HG02885 (cell line): Measurements from ENCODE around the gene ABCA2.
A peak's percentile ranks its signal among the peaks of the same experiment; 100 is the strongest.
"Not testable (repeated sequence)": the region's sequence is repeated elsewhere in the genome, so short reads cannot be mapped to it uniquely, and the experiment has no call there.

Experiments used
- ATAC-seq: cut with Tn5 transposase; IDR thresholded peaks from one replicate; pipeline ENCODE4 v1.9.1; 2021; ENCODE audit warnings: mild to moderate bottlenecking; ENCODE audit not compliant: unreplicated experiment, poor library complexity

Gene ABCA2

DNA sequence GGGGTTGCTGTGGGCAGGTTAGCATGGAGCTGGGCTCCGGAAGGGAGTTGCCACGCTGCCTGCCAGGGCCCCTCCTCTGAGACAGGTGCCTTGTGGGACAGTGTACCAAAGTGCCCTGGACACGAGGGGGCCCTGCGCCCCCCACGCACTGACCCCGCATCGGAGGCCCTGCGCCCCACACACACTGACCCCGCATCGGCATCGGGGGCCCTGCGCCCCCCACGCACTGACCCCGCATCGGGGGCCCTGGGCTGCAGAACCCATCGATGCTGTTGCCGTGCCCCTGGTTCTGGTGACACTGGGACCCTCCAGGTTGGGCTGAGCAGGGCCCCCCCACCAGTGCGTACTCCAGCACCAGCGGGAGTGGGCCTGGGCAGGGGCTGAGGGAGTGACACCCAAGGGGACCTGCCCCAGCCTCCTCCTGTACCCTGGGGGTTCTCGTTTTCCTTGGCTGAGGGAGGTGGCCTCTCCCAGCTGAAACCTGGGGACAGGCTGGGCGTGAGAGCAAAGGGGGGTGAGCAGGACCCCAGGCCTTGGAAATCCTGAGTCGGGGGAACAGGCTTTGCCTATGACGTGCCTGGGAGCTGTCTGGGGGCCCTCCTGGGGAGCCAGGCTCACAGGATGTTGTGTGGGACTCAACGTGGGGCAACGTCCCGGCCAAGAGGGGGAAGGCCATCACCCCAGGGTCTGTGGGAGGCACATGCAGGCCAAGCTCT lies 35.4 kb upstream of the ABCA2 start:
- ATAC-seq, result no peak

DNA sequence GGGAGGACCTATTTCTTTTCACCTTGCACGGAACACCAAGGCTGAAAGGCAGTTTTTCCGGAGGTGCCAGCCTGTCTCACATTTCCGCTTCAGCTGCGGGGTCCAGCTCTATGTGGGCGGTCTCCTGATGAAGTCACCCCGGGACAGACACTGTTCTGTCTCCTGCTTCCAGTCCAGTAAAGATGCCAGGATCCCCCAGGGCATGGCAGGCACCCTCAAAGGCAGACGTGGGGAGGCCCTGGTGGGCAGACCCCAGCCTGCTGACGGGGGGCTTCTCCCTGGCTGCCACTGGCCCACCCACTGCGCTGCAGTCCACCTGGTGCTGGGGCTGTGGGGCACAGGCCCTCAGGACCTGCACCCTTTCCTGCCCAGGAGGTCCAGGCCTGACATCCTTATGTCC lies 34.8 kb upstream of the ABCA2 start:
- not testable (repeated sequence) for ATAC-seq

DNA sequence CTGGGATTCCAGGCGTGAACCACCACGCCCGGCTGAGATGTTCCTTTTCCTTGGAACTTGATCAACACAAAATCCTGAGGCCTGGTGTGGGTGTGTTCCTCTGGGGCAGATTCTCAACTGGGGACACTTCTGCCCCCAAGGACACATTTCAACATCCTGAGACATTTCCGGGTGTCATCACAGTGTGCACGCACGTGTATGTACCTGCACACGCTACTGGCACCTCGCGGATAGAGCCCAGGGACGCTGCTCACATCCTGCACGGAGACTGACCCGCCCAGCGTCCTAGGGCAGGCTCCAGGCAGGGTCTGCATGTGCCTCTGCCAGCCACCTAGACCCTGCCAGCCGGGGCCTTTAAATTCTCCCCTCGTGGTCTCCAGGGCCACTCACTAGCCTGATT lies 34.3 kb upstream of the ABCA2 start:
- ATAC-seq, result no peak

GRCh38 chr9:137058521-137059234 lies 30.6 kb upstream of the ABCA2 start:
- no peak for ATAC-seq

DNA sequence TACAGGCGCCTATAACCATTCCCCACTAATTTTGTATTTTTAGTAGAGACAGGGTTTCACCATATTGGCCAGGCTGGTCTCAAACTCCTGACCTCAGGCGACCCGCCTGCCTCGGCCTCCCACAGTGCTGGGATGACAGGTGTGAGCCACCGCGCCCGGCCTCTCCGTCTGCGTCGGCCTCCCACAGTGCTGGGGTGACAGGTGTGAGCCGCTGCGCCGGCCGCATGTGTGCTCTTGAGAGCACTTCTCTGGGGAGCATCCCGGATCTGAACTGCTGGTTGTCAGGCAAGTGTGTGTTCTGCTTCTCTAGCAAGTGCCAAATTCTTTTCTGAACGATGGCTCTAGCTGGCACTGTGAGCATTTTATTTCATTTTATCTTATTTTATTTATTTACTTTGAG lies 29.5 kb upstream of the ABCA2 start:
- no peak for ATAC-seq

- no peak for ATAC-seq
Observed at GRCh38 chr9:137056739-137057415, 28.8 kb upstream of the ABCA2 start.

DNA sequence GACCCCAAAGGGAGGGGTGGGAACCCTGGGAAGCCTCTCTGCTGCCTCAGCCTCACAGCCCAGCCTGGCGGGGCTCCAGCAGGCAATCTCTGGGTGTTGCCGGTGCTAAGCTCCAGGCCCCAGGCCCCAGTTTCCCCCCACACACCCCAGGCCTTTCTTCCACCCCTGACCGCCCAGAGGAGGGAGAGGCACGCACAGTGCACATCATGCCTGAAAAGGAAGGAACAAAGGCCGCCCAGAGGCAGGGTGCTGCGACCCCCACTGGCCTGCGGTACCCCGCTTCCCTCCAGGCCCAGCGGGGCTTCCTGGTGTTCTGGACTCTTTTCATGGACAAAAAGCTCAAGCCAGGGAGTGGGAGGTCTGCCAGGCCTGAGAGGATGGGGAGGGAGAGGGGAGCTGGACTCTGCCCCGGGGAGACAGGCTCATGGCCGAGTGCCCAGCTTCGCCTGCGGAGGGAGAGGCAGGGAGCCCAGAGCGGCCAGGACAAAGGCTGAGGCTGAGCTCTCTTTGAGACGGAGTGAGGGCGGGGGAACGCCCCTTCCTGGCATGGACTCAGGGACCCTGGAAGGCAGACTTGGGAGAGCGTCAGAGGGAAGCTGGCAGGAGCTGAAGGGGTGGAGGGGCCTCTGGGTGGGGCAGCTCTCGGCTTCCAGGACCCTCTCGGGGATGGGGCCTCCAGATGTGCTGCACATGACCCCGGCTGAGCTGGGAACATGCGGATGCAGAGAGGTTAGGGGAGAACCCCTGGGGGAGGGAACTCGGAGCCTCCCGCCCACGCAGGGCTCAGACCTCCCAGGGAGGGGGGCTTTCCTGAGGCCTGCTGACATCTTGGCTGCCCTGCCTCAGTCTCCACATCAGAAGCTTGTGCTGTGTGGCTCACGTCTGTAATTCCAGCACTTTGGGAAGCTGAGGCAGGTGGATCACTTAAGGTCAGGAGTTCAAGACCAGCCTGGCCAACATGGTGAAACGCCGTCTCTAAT lies 27.6 kb upstream of the ABCA2 start:
- ATAC-seq, result no peak

DNA sequence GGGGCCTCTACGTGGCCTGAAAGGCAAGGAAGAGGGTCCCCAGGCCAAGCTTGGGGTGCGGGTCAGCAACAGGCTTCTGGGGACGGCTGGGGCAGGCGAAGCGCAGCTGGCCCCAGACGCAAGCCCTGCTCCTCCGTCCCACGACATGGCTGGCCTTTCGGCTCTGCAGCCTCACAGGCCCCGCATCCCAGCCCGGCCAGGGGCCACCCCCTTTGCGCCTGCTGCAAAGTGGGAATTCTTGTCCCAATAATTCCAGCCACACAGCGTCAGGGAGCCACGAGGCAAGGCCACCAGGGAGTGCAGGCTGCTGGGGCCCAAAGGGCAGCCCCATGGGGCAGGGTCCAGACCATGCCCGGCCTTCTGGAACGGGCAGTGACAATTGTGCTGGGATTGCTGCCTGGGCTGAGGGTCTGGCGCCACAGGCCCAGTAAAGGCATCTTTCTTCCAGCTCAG lies 26.9 kb upstream of the ABCA2 start:
- ATAC-seq, result no peak

DNA sequence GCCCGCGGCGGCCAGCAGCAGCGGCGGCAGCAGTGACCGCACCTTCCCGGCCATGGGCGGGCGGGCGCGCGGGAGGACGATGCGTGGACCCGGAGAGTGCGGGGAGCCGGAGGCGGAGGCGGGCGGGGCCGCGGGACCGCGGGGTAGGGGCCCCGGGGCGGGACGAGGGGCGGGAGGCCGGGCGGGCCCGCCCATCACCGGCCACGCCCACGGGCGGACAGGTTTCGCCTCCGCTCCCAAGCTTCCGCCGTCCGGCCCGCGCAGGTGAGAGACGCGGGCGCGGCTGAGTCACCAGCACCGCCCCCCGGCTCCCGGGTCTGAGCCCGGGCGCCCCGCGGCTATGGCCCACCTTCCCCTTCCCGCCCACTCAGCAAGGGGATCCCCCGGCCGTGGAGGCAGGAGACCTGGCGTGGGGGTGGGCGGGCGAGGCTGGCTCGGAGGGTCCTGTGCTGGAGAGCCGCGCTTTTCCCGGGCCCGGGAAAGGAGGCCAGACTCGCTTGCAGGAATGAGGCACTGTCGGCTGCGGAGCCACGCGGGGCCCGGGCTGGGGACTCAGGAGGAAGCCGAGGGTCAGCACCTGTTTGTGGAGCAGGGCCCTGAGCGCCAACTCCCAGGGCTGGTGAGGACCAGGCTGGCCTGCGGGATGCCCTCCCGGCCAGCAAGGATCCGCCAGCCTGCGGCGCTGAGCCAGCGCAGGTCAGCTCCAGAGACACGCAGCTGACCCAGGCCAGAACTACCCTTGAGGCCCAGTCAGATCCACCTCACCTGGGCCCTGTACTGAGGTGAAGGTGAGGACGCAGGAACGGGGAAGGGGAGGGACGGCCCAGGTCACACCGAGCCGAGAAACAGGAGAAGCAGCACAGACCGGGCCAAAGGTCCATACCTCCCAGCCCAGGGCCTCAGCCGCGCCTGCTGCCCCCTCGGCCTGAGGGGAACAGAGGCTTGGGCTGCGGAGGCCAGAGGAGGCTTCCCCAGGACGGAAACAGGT lies 26.2 kb upstream of the ABCA2 start, which contains the start of gene ENTPD2:
Gene ENTPD2, minus strand, starts transcription at position 118 of the 988 bp plus-strand sequence. Its CDS starts 64 bp downstream, at position 54.
- ATAC-seq, result no peak

- no peak for ATAC-seq
Observed at GRCh38 chr9:137052998-137053943, 25.2 kb upstream of the ABCA2 start.

GRCh38 chr9:137052293-137052692 lies 24.3 kb upstream of the ABCA2 start:
- no peak for ATAC-seq

DNA sequence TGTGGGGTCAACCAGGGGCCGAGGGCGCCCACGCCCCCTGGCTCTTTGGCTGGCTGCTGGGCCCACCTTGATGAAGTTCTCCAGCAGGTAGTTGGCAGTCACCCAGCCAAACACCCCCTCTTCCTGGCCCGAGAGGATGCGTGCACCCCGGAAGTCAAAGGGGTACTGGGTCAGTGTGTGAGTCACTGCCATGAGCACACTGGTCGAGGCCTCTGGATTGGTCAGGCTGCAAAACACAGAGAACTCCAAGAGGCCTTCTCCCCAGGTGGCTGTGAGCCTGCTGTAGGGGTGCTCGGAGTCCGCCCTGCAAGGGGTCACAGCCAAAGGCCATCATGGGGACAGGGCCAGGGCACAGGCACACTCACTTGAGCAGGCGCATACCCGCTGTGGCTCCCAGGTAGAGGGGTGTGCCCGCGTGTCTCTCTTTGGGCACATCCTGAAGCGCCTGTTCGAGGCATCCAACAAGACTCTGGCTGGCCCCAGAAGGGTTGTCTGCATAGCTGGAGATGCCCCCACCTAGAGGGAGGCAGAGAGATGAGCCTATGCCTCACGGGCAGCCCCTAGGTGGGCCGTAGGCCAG lies 23.2 kb upstream of the ABCA2 start:
- no peak for ATAC-seq

DNA sequence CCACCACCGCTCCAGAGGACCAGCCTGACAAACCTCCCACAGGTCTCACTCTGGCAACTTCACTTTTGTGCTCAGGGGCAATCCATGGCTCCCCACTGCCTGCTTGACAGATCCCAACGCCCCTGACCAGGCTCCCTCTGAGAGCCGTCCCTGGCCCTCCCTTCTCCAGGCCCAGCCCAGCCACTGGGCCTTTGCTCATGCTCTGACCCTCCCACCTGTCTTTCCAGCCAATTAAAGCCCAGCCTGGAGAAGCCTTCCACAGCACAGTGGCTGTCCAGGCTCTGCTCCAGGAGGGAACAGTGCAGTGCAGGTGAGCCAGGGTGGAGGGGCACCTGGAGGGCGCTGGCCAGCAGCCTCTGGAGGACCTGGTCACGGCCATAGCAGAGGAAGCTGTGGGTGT lies 22.5 kb upstream of the ABCA2 start:
- ATAC-seq, result no peak

DNA sequence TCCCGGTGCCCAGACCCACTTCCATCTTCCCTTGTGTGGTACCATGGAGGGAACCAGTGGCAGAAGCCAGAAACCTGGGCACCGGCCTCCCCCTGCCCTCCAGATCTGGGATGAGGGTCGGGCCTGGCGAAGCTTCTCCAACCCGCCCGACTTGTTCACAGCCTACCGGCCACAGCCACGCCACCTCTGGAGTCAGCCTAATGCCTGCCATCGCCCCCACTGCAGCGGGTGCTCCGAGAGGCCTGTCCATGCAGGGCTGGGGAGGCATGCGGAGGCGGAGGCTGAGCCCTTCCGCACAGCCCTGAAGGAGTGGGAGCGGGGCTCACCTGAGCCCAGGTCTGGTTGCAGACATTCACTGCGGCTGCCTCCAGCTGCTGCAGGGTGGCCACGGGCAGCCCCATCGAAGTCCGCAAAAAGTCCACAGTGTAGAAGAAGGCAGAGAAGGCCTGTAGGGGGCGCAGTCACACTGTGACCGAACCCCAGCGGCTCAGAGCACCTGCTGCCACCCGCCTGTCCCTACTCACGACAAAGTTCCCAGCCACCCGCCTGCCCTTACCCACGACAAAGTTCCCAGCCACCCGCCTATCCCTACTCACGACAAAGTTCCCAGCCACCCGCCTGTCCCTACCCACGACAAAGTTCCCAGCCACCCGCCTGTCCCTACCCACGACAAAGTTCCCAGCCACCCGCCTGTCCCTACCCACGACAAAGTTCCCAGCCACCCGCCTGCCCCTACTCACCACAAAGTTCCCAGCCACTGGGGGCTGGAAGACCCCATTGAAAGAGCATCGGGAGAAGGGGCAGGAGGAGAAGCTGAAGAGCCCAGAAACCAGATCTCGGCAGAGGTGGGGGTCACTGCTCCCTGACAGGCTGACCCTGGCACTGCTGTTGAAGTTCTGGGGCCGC lies 21.8 kb upstream of the ABCA2 start:
- peak; percentile 40 for ATAC-seq

- no peak for ATAC-seq
Observed at GRCh38 chr9:137048655-137049543, 20.9 kb upstream of the ABCA2 start.
